ENCODE results near the gene ITGAD.

ITGAD gene

GRCh38 chr16:31393056-31393455 lies at the start of gene ITGAD:
Gene ITGAD (plus strand): TSS chr16:31393335. CDS start chr16:31393361, 26 bp downstream.
- DNase-seq = no peak

- DNase-seq = no peak
Measured at GRCh38 chr16:31344712-31345111, 48.4 kb upstream of the ITGAD start.

- DNase-seq = no peak
Measured at GRCh38 chr16:31347445-31347844, 45.7 kb upstream of the ITGAD start.

- no peak for DNase-seq
Measured at GRCh38 chr16:31348579-31348978, 44.6 kb upstream of the ITGAD start.

- DNase-seq = no peak
Measured at GRCh38 chr16:31350275-31351005, 42.7 kb upstream of the ITGAD start.

- DNase-seq = no peak
Measured at GRCh38 chr16:31351246-31351941, 41.7 kb upstream of the ITGAD start.

- DNase-seq = no peak
Measured at GRCh38 chr16:31351942-31352325, 41.2 kb upstream of the ITGAD start.

GRCh38 chr16:31352376-31353115 lies 40.6 kb upstream of the ITGAD start:
- DNase-seq = no peak

- DNase-seq = peak; percentile 44
Measured at GRCh38 chr16:31354394-31355291, 38.5 kb upstream of the ITGAD start, which contains the start of gene ITGAX. Gene ITGAX (plus strand): TSS chr16:31355176. CDS start chr16:31355255, 79 bp downstream.

- DNase-seq = no peak
Measured at GRCh38 chr16:31355431-31356100, 37.6 kb upstream of the ITGAD start.

GRCh38 chr16:31356566-31357323 lies 36.4 kb upstream of the ITGAD start:
- no peak for DNase-seq

GRCh38 chr16:31357324-31358109 lies 35.6 kb upstream of the ITGAD start:
- DNase-seq = no peak

- no peak for DNase-seq
Measured at GRCh38 chr16:31360251-31360650, 32.9 kb upstream of the ITGAD start.

GRCh38 chr16:31361201-31362110 lies 31.7 kb upstream of the ITGAD start:
- DNase-seq = no peak

GRCh38 chr16:31362476-31363405 lies 30.4 kb upstream of the ITGAD start:
- no peak for DNase-seq

- no peak for DNase-seq
Measured at GRCh38 chr16:31363721-31364120, 29.4 kb upstream of the ITGAD start.

GRCh38 chr16:31364421-31364820 lies 28.7 kb upstream of the ITGAD start:
- DNase-seq = no peak

Data from KG1 (cell line).